Activated T-cell treated with anti-CD3 and anti-CD28 coated beads, Interleukin-2, amount 50 U/mL, for 48 hours (primary cell): Measurements from ENCODE around the gene PTPRCAP.

Source experiments
- DNase-seq, 2 experiments: peaks; one replicate each; pipeline ENCODE4 v3.0.0-alpha.2; 2020

PTPRCAP gene

GRCh38 chr11:67395555-67396258 lies 41.8 kb downstream of the PTPRCAP start:
- no peak for DNase-seq

GRCh38 chr11:67393990-67394389 lies 43.5 kb downstream of the PTPRCAP start:
- no peak for DNase-seq

GRCh38 chr11:67393437-67393836 lies 44.0 kb downstream of the PTPRCAP start:
- peak in 1 of 2 experiments; percentile 18 for DNase-seq

GRCh38 chr11:67392183-67392715 lies 45.2 kb downstream of the PTPRCAP start:
- DNase-seq, result no peak

- peak; percentile 94 for DNase-seq
Measured at GRCh38 chr11:67391304-67392182, 45.9 kb downstream of the PTPRCAP start, which contains the start of gene RAD9A. Gene RAD9A, plus strand, starts transcription at chr11:67391986. Its CDS starts 59 bp downstream, at chr11:67392045.

- DNase-seq, result no peak
Measured at GRCh38 chr11:67390947-67391303, 46.6 kb downstream of the PTPRCAP start.

- peak; percentile 76 to 78 for DNase-seq
Measured at GRCh38 chr11:67389477-67389876, 48.0 kb downstream of the PTPRCAP start.

GRCh38 chr11:67387518-67387917 lies 50.0 kb downstream of the PTPRCAP start:
- DNase-seq, result no peak

GRCh38 chr11:67387069-67387468 lies 50.4 kb downstream of the PTPRCAP start:
- DNase-seq, result no peak
